ENCODE measurements around the gene ETAA1.

ETAA1 gene

DNA sequence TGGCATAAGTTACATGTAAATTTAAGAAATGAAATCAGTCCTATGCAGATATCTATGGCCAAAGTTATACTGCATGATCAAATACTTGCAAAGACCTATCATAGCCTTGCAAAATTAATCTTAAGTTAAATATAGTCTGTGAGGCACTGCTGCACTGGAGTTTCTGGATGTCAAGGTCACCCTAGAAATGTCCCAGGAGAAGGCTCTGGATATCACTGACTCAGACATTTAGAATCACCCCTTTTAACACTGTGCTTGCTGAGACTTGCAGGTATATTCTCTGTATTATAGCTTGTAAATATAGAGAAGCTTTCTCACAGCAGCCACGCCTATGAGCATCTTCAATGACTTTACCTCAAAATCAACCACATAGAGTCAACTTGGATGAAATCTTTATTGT lies 51.5 kb downstream of the ETAA1 start:
- Histone ChIP-seq H3K9me3 (ENCODE audit: low read depth, low read length) (no peaks in the 10 kb centered on the region), H3K36me3 (ENCODE audit: insufficient read depth, low read length) (no peaks in the 10 kb centered on the region), H3K27ac (no peak overlapping the region), H3K4me3 (no peak overlapping the region), H3K9ac (ENCODE audit: insufficient read length) (no peak overlapping the region)
- DNase-seq (ENCODE audit: low read depth, low spot score), result no peak
- TF ChIP-seq EZH2 (IDR thresholded peaks at IDR 0.05), result no peak
- no peak for TF ChIP-seq POLR2AphosphoS5 (IDR thresholded peaks at IDR 0.05; ENCODE audit: borderline replicate concordance, low read depth, low read length)
- TF ChIP-seq FOXP2 (optimal IDR thresholded peaks at IDR 0.05; ENCODE audit: control extremely low read depth, extremely low read length, insufficient read depth), result no peak

- no peaks in the 10 kb centered on the region for H3K36me3 ChIP-seq (ENCODE audit: insufficient read depth, low read length)
- no peak overlapping the region for H3K4me3 ChIP-seq
- TF ChIP-seq FOXP2 (optimal IDR thresholded peaks at IDR 0.05; ENCODE audit: control extremely low read depth, extremely low read length, insufficient read depth), result no peak
- TF ChIP-seq POLR2AphosphoS5 (IDR thresholded peaks at IDR 0.05; ENCODE audit: borderline replicate concordance, low read depth, low read length), result no peak
- TF ChIP-seq EZH2 (IDR thresholded peaks at IDR 0.05), result no peak
- H3K9me3 ChIP-seq (ENCODE audit: low read depth, low read length), result no peaks in the 10 kb centered on the region
- DNase-seq (ENCODE audit: low read depth, low spot score), result no peak
- H3K27ac ChIP-seq, result no peak overlapping the region
- no peak overlapping the region for H3K9ac ChIP-seq (ENCODE audit: insufficient read length)
Measured at GRCh38 chr2:67451086-67451832, 54.1 kb downstream of the ETAA1 start.

- Histone ChIP-seq H3K36me3 (ENCODE audit: insufficient read depth, low read length) (no peaks in the 10 kb centered on the region), H3K4me3 (no peak overlapping the region), H3K27ac (no peak overlapping the region), H3K9me3 (ENCODE audit: low read depth, low read length) (no peaks in the 10 kb centered on the region), H3K9ac (ENCODE audit: insufficient read length) (no peak overlapping the region)
- DNase-seq (ENCODE audit: low read depth, low spot score), result no peak
- TF ChIP-seq EZH2 (IDR thresholded peaks at IDR 0.05), result no peak
- TF ChIP-seq POLR2AphosphoS5 (IDR thresholded peaks at IDR 0.05; ENCODE audit: borderline replicate concordance, low read depth, low read length), result no peak
- TF ChIP-seq FOXP2 (optimal IDR thresholded peaks at IDR 0.05; ENCODE audit: control extremely low read depth, extremely low read length, insufficient read depth), result no peak
Measured at GRCh38 chr2:67453310-67453709, 56.2 kb downstream of the ETAA1 start.

GRCh38 chr2:67455219-67456142 lies 58.3 kb downstream of the ETAA1 start:
- H3K4me3 ChIP-seq, result no peak overlapping the region
- DNase-seq (ENCODE audit: low read depth, low spot score), result no peak
- no peak overlapping the region for H3K9ac ChIP-seq (ENCODE audit: insufficient read length)
- no peak for TF ChIP-seq EZH2 (IDR thresholded peaks at IDR 0.05)
- no peak for TF ChIP-seq POLR2AphosphoS5 (IDR thresholded peaks at IDR 0.05; ENCODE audit: borderline replicate concordance, low read depth, low read length)
- TF ChIP-seq FOXP2 (optimal IDR thresholded peaks at IDR 0.05; ENCODE audit: control extremely low read depth, extremely low read length, insufficient read depth), result no peak
- H3K9me3 ChIP-seq (ENCODE audit: low read depth, low read length), result no peaks in the 10 kb centered on the region
- H3K27ac ChIP-seq, result no peak overlapping the region
- no peaks in the 10 kb centered on the region for H3K36me3 ChIP-seq (ENCODE audit: insufficient read depth, low read length)

DNA sequence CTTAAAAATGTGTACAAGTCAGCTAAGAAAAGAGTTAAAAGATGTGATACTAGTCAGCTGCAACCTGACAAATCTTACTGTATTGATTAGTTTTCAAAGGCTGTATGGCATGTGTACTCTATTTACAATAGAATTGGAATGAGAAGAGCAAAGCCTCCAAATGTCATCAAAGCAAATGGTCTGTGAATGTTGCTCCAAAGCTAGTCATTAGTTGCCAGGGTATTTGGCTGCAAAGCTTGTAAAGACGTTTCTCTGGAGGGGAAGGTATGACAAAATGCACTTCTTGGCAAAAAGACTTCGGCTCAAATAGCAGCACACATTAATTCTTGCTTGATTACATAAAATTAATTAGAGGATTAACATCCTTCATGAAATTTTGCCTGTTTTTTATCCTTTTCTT lies 59.3 kb downstream of the ETAA1 start:
- Histone ChIP-seq H3K9ac (ENCODE audit: insufficient read length) (no peak overlapping the region), H3K27ac (no peak overlapping the region), H3K9me3 (ENCODE audit: low read depth, low read length) (no peaks in the 10 kb centered on the region), H3K4me3 (no peak overlapping the region), H3K36me3 (ENCODE audit: insufficient read depth, low read length) (no peaks in the 10 kb centered on the region)
- no peak for DNase-seq (ENCODE audit: low read depth, low spot score)
- TF ChIP-seq EZH2 (IDR thresholded peaks at IDR 0.05), result no peak
- TF ChIP-seq POLR2AphosphoS5 (IDR thresholded peaks at IDR 0.05; ENCODE audit: borderline replicate concordance, low read depth, low read length), result no peak
- no peak for TF ChIP-seq FOXP2 (optimal IDR thresholded peaks at IDR 0.05; ENCODE audit: control extremely low read depth, extremely low read length, insufficient read depth)

DNA sequence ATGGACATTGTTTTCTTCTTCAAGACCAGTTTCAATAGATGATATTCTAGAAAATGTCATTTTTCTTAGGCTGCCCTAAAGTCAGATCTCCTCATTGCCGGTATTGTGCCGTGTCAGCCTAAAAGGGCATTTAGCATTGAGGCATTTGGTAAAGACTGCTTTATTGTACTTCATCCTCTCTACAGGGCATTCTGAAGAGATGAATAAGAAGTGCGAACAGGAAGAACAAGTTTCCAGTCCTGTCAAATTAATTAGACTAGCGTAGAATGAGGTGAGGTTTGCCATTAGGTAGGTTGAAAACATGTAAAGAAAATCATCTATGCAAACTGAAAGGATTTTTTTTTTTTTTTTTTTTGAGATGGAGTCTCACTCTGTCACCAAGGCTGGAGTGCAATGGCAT lies 60.6 kb downstream of the ETAA1 start:
- H3K9me3 ChIP-seq (ENCODE audit: low read depth, low read length), result no peaks in the 10 kb centered on the region
- no peak overlapping the region for H3K4me3 ChIP-seq
- no peak overlapping the region for H3K9ac ChIP-seq (ENCODE audit: insufficient read length)
- no peak for DNase-seq (ENCODE audit: low read depth, low spot score)
- no peak for TF ChIP-seq FOXP2 (optimal IDR thresholded peaks at IDR 0.05; ENCODE audit: control extremely low read depth, extremely low read length, insufficient read depth)
- no peak for TF ChIP-seq EZH2 (IDR thresholded peaks at IDR 0.05)
- no peak for TF ChIP-seq POLR2AphosphoS5 (IDR thresholded peaks at IDR 0.05; ENCODE audit: borderline replicate concordance, low read depth, low read length)
- no peak overlapping the region for H3K27ac ChIP-seq
- H3K36me3 ChIP-seq (ENCODE audit: insufficient read depth, low read length), result no peaks in the 10 kb centered on the region

DNA sequence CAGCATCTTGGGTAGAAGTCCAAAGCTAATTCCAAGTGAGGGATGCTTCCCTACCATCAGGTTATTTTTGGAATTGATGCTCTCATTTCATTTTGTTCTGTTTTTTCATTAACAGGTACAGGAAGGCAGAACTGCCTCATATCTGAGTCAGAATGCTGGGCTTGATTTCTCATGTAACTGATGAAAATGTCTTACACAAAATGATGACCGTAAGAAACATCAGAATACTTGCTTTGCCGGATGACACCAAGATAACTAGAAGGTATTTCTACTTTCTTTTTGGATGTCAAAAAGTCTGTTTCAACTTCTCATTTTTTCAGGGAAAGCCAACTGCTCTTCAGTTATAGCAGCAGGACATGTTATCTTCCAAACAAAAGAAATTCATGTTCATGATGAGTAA lies 62.6 kb downstream of the ETAA1 start:
- Histone ChIP-seq H3K4me3 (no peak overlapping the region), H3K9me3 (ENCODE audit: low read depth, low read length) (no peaks in the 10 kb centered on the region), H3K9ac (ENCODE audit: insufficient read length) (no peak overlapping the region), H3K27ac (no peak overlapping the region), H3K36me3 (ENCODE audit: insufficient read depth, low read length) (no peaks in the 10 kb centered on the region)
- DNase-seq (ENCODE audit: low read depth, low spot score), result no peak
- TF ChIP-seq EZH2 (IDR thresholded peaks at IDR 0.05), result no peak
- no peak for TF ChIP-seq FOXP2 (optimal IDR thresholded peaks at IDR 0.05; ENCODE audit: control extremely low read depth, extremely low read length, insufficient read depth)
- no peak for TF ChIP-seq POLR2AphosphoS5 (IDR thresholded peaks at IDR 0.05; ENCODE audit: borderline replicate concordance, low read depth, low read length)

Measured in SK-N-MC (cell line).